ENCODE results near the gene KXD1.
"Not testable (repeated sequence)": the region's sequence is repeated elsewhere in the genome, so short reads cannot be mapped to it uniquely, and the experiment has no call there.

Gene KXD1, protein sequence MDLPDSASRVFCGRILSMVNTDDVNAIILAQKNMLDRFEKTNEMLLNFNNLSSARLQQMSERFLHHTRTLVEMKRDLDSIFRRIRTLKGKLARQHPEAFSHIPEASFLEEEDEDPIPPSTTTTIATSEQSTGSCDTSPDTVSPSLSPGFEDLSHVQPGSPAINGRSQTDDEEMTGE

DNA sequence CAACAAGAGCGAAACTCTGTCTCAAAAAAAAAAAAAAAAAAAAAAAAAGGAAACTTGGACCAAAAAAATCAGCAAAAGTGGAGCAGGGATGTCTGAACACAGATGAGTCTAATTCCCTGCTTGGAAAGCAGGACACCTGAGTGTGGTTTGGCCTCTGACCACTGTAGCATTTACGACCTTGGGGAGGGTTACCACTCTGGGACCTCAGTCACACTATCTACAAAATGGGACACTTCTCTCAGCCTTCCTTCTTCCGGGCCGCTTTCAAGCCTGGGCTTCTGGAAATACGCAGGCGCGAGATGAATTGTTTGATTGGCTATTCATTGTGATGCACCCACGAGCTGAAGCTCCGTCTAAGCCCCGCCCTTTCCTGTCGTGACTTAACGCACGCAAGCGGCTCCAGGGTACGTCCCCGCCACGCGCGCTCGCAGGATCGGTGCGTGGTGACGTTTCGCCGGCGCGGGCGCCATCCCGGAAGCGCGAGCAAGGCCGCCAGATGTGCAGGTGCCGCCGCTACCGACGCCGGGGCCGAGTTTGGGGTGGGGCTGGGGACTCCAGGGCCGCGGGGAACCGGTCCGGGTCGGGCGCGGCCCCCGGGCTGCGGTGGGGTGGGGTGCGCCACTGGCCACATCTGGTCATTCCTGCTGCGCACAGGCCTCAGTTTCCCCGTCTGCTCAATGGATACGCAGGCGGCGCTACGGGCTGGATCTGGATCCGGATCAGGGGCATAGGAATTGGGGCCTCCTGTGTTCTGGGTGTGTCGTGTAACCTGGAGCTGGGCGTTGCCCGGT, at the start of gene KXD1:
TSS of gene KXD1 (plus strand) at position 460 of the 791 bp plus-strand sequence. CDS start 4,187 bp downstream, outside the sequence.
- DNase-seq: peak; percentile 97

DNA sequence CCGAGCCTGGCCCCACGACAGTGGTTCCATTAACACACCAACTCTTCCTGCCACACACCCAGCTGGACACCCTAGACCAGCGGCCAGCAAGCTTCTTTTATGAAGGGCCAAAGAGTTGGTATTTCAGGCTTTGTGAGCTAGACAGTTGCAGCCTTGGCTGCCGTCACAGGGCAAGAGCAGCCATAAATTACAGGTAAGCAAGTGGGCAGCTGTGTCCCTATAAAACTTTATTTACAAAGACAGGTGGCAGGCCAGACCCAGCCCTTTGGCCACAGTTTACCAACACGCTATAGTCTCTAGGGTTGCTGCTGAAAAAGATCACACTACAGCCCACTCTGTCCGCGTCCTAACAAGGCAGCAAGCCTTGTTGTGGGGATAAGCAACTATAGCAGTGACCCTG, 49.1 kb upstream of the KXD1 start:
- no peak for DNase-seq

DNA sequence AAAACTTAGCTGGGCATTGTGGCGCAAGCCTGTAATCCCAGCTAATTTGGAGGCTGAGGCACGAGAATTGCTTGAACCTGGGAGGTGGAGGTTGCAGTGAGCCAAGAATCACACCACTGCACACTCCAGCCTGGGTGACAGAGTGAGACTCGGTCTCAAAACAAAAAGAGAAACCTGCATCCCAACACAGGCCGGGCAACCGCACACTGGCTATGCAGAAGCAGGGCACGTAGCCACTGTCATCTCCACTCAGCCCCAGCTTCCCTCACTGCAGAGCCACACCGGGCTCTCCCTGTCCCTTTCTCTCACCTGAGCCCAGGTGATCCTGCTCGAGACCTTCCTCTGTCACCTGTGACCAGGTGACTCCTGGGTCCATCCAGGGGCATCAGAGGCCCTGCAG, 47.5 kb upstream of the KXD1 start:
- no peak for DNase-seq

DNA sequence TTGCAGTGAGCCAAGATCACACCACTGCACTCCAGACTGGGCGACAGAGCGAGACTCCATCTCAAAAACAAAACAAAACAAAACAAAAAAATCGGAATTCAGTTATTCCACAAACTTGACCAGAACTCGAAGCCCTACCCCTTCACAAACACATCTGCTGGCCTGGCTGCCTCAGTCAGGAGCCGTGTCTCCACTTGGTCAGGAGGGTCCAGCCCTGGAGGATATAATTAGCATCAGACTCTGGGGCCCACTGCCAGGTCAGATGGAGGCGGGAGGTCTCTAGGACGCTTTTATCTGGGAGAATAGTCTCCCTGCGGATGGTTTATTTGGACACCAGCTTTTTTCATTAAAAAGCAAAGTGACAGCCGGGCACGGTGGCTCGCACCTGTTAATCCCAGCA, 43.8 kb upstream of the KXD1 start:
- DNase-seq: no peak

DNA sequence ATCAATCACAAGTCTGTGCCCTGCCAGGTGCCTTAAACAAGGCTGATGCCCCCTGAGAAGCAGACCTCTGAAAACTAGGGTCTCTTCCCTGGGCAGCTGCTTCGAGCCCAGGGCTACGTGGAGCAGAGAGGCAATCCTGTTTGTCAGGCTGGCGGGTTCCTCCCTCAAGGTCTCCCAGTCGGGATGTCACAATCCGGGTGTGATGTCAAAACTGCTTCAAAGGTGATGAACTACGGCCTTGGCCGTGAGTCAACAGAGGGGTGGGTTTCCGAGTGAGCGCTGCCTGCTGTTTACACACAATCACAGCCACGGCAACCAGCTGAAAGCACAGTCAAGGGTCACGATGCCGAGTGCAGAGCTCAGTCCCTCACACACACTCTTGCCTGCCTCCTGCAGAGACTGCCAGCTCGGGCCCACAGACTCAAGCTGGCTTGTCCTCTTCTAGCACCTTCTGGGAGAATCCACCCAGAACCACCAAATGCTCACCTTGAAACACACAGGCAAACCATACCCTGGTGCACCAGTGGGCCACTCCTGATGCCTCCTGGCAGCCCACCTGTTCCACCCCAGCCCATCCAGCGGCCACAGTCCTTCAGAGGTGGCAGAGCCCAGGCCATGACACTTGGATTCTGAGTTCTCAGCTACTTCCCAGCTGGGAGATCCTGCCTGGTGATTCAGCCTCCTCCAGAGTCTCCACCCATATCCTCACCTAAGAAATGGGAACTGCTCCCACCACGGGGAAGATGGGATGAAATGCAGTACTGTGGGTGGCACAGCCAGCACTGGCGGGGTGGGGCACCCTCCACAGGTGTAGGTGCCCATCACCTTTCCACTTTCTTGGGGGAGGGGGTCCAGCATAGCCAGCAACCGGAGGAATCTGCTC, 42.6 kb upstream of the KXD1 start:
- DNase-seq: no peak

DNA sequence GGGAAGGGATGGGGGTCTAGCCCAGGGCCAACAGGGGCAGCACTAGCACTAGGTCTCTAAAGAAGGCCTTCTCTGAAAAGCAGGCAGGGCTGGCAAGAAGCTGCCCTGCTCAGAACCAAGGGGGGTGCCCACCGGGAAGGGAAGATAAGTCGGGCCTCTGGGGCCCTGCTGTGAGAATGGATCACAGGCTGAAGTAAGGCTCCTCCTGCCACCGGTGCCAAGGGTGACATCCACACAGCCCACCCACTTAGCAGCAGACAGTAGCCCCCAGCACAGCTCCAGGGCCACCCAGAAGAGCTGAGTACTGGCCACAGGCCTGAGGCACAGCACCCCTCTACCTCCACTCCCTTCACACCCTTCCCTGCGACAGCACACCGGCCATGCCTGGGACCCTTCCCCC, 41.7 kb upstream of the KXD1 start:
- DNase-seq: no peak

DNA sequence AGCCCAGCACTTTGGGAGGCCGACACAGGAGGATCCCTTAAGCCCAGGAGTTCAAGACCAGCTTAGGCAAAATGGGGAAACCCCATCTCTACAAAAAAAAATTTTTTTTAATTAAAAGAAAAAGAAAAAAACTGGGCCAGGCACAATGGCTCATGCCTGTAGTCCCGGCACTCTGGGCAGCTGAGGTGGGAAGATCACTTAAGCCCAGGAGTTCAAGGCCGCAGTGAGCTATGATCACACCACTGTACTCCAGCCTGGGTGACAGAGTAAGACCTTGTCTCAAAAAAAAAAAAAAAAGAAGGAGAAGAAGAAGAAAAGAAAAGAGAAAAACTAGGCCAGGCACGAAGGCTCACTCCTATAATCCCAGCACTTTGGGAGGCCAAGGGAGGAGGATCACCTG, 40.1 kb upstream of the KXD1 start:
- DNase-seq: no peak

DNA sequence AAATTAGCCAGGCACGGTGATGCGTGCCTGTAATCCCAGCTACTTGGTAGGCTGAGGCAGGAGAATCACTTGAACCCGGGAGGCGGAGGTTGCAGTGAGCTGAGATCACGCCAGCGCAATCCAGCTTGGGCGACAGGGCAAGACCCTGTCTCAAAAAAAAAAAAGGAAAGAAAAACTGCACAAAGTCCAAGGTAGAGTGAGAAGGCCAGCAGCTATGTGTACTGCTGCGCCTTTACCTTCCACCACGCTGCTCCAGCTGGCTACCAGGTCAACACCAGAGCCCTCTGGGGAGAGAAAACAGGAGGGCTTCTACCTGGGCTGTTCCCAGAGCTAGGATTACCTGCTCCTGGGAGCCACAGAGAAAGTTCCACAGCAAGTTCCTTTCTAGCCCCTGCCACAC, 39.0 kb upstream of the KXD1 start:
- DNase-seq: no peak

DNA sequence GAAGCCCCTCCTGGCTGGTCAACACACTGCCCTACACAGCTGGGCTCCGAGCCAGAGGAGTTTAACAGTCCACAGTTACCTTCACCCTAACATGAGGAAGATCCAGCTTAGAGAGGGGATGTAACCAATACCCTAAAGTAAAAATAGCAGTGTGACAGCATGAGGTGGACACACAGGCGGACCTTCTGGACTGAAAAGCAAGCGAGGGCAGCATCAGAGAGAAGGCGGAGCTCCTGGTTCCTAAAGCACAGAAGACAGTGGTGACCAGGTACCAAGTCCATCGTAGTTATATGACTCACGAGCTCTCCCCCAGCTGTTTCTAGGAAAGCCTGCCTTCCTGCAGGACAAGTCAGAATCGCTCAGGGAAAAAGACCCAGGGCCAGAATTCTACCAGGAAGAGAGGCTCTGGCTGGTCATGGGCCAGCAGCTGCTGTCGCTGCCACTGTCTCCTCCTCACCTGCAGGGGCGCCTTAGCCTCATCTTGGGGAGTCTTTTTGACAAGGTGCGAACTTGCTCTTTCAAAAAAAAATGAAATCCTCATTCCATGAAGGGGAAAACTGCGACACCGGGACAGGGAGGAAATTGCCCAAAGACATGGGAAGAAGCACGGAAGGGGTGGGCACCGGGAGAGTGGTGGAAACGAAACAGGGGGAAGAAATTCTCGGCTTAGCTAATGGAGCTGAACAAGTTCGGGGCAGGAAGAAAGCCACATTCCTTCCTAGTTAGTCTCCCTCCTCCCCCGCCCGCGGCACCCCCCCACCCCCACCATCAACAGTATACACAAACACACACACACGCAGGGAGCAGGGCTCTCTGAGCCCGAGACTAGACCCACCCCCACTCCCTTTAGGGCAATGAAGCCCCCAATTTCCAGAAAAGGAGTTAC, 37.5 kb upstream of the KXD1 start:
- DNase-seq: peak; percentile 73

DNA sequence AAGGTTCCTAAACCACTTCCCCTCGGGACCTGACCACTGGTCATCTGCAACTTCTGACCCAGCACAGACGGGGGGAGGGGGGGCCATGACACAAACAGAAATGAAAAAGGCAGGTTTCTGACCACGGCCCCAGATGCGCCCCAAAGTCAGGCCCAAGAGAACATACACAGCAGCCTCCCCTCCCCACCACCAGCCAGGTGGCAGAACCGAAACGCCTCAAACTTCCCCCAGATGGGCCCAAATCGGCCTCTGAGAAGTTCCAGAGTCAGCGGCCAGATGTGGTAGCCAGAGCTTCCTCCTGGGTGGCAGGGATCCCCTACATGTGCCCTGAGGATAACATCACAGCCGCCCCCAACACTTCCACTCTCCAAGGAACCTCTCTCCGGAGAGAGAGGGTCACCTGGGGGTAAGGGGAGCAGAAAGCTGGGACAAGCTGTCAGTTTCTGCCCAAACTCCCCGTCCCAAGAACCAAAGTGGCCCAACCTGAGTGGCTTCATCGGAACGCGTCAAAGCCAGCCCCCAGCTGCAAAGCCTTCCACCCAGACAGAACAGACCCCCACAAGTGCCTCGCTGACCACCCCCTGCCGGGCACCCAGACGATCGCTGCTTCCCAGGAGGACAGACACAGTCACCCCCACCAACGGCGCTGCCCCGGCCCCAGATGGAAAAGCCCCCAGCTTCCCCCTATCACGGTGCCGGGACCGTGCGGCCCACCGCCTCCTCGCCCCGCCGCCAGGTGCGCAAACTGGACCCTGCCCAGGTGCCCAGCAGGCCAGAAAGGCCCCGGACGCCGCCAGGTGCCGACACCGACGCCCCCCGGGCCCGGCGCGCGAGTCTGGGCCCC, 36.6 kb upstream of the KXD1 start:
- DNase-seq: peak; percentile 55

DNA sequence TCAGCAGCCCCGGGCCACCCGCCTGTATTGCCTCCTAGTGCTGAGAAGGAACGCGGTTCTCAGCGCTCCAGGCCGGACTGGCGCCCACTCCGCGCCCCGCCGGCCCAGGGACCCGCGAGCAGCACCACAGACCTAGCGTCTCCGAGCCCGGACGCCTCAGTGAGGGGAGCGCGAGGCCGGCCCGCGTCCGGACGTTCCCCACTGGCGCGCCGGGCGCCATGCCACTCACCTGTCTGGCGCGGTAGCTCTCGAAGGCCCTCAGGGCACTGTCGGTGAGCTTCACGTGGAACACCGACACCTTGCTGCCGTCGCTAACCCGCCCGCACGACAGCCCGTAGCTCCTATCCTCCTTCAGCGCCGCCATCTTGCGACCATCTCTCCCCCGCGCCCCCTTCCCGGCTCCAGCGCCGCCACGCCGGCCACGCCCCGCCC, 36.0 kb upstream of the KXD1 start, which contains the start of gene ELL:
TSS of gene ELL (minus strand) at position 379 of the 432 bp plus-strand sequence. CDS start at position 364, 15 bp downstream.
- no peak for DNase-seq

DNA sequence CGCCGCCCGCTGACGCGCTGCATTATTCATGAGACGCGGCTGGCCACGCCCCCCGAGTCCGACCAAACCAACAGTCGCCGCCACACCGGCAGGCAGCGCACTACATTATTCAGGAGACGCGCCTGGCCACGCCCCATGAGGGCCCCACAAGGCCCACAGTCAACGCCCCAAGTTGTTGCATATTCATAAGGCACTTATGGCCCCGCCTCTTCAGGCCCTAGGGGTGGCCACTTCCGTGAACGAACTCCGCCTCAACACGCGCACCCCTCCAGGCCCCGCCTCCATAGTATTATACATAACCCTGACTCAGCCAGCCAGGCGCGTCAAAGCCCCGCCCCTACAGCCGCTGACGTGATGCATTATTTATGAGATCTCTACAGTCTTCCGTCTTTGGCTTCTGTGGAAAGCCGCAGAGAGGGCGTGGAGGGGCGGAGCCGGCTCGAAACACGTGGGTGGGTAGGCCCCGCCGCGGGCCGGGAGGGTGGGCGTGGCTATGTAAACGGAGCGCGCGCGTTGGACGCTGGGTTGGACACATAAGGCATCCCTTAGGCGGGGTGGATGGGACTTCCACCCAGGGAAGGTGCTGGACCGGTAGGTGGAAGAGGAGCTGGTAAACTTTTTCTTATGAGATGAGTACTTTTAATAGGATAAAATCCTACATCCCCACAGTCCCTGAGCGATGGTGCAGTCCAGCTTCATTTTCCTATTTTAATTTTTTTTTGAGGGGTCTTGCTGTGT, 35.4 kb upstream of the KXD1 start:
- peak; percentile 100 for DNase-seq

DNA sequence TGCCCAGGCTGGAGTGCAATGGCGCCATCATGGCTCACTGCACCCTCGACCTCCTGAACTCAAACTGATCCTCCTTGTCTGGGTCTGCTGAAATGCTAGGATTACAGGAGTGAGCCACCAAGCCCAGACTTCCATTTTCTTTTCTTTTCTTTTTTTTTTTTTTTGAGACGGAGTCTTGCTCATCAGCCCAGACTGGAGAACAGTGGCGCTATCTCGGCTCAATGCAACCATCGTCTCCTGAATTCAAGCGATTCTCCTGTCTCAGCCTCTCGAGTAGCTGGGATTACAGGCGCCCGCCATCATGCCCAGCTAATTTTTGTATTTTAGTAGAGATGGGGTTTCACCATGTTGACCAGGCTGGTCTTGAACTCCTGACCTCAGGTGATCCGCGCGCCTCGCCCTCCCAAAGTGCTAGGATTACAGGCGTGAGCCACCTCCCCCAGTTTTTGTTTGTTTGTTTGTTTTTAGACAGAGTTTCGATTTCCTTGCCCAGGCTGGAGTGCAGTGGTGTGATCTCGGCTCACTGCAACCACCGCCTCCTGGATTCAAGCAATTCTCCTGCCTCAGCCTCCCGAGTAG, 34.7 kb upstream of the KXD1 start:
- not testable (repeated sequence) for DNase-seq

DNA sequence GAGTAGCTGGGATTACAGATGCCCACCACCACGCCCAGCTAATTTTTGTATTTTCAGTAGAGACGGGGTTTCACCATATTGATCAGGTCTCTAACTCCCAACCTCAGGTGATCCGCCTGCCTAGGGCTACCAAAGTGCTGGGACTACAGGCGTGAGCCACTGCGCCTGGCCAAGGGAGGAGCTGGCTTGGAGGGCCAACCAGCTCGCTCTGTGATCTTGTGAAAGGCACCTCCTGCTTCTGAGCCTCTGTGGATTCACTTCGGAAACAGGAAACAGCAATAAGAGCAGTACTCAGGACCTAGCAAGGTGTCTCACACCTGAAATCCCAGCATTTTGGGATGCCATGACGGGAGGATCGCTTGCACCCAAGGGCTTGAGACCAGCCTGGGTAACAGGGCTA, 33.8 kb upstream of the KXD1 start:
- DNase-seq: no peak

DNA sequence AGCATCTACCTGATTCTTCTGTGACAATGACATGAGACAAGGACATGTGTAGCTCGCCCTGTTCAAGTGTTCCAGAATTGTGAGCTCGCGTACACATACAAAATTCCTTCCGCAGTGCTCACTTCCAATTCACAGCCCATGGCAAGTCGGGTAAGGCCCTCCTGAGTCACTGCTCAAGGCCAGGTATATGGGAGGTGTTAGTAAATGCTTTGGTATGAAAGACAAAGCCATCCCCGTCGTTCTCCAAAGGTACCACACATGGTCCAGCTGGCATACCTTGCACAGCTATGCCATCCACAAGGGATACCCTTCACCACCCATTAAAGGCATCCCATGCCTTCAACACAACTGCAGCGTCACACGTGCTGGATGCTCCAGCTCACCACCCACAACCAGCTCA, 31.4 kb upstream of the KXD1 start:
- DNase-seq: no peak

DNA sequence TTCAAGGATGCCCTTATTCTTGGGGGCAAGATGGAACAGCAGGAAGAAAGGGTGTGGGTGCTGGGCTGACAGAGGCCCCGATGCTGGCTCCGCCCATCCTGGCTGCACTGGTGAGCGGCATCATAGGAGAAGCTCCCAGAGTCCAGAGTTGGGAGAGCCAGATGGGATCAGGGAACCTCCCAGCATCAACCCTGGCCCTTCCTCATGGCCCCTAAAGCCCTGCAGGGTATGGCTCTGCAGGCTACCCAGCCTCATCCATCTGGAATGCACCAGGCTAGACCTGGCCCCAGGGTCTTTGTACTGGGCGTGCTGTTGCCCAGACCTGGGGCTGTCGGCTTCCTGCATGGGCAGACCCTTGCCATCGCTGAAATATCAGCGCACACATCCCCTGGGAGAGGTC, 27.9 kb upstream of the KXD1 start:
- no peak for DNase-seq

DNA sequence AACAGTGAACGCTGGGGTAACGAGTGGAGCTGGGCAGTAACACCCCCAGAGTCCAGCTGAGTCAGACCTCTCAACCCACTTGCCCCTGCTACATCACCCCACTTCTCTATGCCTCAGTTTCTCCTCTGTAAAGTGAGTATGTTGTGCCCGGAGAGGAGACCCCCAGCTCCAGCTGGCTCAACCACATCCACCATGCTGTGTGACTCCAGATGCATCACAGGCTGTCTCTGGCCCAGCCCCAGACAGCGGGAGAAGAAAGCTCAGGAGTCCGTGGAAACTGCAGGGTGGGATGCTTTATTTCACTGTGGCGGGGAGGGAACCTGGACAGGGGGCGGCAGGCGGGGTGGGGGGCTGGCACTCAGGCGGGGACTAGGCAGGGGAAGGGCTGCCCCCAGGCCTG, 26.2 kb upstream of the KXD1 start:
- no peak for DNase-seq

DNA sequence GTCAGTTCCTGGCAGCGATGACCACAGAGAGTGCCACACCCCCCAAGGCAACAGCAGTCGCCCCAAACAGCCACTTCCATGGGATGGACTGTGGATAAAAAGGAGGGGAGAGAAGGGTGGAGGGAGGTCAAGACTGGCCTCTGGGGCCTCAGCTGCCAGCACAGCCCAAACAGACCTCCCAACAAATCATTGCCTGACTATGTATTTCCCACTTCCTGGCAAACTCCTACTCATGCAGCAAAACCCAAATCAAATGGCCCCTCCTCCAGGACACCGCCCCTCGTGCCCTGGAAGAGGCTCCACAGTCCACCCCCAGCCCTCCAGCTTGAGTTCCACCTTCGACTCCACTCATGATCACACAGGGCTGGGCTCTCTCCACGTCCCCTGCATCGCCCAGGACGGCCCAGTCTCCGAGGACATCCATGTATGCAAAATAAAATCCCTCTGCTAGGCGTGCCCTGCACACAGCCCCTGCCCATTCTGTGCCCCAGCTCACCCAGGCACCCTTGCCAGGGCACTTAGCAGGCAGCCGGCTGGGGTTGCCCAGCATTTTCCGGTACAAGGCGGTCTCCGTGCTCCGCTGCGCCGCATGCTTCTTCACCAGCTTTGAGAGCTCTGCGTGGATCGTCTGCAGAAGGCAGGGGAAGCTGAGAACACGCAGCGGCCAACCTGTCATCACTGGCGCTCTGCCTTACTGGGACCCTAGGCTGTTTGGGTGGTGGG, 25.3 kb upstream of the KXD1 start:
- DNase-seq: no peak

DNA sequence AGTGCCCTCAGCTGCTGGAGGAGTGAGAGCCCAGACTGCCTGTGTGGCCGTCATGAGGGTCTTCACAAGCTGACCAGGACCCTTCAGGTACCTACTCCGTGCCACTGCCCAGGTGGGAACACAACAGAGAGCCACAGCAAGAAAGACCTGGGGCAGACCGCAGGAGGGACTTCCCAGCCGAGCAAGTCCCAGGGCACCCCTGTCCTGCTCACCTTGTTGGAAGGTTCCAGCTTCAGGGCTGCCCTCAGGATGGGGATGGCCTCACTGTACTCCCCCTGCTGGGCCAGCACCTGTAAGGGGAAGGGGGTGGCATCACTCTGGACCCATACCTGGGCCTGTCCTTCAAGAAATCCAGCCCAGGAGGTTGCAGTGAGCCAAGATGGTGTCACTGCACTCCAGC, 24.6 kb upstream of the KXD1 start:
- DNase-seq: no peak

DNA sequence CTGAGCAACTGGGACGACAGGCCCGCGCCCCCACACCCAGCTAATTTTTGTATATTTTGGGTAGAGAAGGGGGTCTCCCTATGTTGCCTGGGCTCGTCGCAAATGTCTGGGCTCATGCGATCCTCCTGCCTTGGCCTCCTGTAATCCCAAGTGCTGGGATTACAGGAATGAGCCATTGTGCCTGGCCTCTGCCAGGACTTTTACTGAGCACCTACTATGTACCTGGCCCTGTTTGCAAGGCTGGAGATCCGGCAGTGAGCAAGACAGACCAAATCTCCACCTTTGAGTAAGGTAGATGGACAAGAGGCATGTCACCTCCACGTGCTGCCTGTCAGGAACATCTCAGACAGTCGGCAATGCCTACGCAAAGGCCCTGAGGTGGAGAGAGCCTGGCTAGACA, 21.2 kb upstream of the KXD1 start:
- no peak for DNase-seq
